Left forelimb (tissue), 1 donor: ENCODE measurements around the gene GLRA3.
"Not testable (repeated sequence)": the region's sequence is repeated elsewhere in the genome, so short reads cannot be mapped to it uniquely, and the experiment has no call there.

Source experiments
- DNase-seq: peaks from one replicate; pipeline ENCODE4 v3.0.0-alpha.2; 2018; ENCODE audit warnings: low spot score

GLRA3 gene

GRCh38 chr4:174714393-174715211, 114.4 kb downstream of the GLRA3 start:
- DNase-seq = no peak

GRCh38 chr4:174713821-174714220, 115.2 kb downstream of the GLRA3 start:
- DNase-seq = no peak

DNA sequence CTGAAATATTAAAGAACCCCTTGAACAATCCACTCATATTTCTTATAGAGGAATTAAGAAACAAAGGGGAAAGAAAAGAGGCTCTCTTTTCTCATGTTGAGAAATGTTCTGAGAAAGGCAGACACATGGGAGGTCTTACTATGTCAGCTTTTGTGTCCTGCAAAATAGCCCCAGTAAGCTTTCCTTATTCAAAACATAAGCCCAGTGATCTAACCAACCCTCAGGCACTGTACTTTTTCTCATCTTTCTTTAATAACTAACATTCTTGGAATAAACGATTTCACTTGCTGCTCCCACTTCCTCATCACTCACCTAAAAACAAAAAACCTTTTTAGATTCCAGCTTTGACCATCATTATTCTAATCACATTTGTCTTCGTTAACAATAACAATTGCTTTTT, 115.9 kb downstream of the GLRA3 start:
- DNase-seq = no peak

- no peak for DNase-seq
Observed at GRCh38 chr4:174709526-174709925, 119.5 kb downstream of the GLRA3 start.

DNA sequence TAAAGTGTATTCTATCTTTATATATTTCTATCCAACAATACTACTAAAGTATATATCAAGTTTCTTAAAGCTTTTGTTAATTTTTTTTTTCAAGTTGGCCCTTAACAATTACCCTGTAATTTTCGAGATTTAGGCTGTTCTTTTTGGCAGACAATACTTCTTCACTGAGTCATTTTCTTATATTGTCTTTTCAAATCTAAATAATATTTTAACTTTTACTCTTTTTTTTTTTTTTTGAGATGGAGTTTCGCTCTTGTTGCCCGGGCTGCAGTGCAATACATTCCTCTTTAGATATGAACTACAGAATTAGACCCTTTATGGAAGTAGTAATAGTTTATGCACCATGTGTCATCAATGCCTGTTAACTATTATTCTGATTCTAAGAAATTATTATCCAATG, 120.7 kb downstream of the GLRA3 start:
- no peak for DNase-seq

GRCh38 chr4:174707902-174708301, 121.1 kb downstream of the GLRA3 start:
- DNase-seq = no peak

- DNase-seq = no peak
Observed at GRCh38 chr4:174707051-174707676, 121.9 kb downstream of the GLRA3 start.

DNA sequence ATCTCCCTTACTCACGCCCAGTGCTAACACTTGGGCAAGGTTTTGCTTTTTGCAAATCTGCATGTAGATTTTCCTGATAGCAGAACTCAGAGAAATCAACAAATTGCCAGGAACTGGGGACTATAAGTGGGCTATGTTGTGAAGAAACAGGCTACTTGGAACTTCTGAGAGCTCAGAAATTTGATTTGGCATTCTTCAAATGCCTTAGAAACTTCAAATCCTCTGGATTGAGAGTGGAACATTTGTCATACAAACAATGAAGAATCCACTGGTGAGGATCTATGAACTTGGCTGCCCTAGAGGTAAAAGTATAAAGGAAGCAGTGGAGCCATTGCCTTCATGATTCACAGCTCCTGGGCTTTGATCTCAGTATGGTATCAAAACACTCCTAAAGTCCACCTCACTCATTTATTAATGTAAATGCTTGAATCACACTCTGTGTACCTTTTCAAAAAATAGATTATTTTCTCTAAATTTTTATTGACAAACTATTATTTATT, 126.0 kb downstream of the GLRA3 start:
- no peak for DNase-seq

- DNase-seq = no peak
Observed at GRCh38 chr4:174699654-174700053, 129.4 kb downstream of the GLRA3 start.

- no peak for DNase-seq
Observed at GRCh38 chr4:174697896-174698295, 131.2 kb downstream of the GLRA3 start.

DNA sequence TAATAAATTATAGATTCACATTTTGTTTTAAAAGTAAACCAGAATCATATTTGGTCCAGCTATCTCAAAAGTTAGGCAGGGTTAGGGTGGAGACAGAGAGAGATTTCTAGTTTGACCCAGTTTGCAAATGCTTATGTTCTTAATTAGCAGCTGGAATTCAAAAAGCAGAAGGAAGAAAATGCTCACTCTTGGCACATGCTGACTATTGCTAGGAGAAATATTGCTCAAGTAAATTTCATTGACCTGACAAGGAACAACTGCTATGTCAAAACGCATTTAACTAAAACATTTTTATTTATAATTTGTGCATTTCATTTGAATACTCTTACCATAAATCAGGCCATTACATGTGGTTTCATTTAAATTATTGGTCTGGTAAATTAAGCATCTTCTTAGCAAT, 131.8 kb downstream of the GLRA3 start:
- DNase-seq = no peak

DNA sequence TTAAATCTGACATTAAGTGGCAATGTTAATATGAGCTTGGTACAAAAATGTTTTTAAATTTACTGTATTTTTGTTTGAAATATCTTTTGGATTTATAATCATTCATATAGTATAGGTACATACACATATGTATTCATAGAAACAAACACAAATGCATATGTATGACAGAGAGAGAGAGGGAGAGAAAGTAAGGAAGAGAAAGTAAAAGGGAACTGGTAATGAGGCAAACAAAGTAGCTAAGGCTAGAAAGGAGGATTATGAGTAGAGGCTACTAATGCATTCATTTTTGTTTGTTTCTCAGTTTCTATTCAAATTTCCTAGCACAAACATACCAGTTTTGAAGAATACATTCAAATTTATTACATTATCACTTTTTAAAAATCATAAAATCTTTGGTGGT, 132.4 kb downstream of the GLRA3 start:
- no peak for DNase-seq

GRCh38 chr4:174691876-174692275, 137.2 kb downstream of the GLRA3 start:
- not testable (repeated sequence) for DNase-seq

DNA sequence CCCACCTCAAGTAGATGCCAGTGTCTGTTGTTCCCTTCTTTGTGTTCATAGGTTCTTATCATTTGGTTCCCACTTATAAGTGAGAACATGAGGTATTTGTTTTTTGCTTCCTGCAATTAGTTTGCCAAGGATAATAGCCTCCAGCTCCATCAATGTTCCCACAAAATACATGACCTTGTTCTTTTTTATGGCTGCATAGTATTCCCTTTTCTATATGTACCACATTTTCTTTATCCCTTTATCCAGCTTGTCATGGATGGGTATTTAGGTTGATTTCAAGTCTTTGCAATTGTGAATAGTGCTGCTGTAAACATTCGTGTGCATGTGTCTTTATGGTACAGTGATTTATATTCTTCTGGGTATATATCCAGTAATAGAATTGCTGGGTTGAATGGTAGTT, 138.4 kb downstream of the GLRA3 start:
- DNase-seq = no peak

- DNase-seq = no peak
Observed at GRCh38 chr4:174689618-174690017, 139.4 kb downstream of the GLRA3 start.

DNA sequence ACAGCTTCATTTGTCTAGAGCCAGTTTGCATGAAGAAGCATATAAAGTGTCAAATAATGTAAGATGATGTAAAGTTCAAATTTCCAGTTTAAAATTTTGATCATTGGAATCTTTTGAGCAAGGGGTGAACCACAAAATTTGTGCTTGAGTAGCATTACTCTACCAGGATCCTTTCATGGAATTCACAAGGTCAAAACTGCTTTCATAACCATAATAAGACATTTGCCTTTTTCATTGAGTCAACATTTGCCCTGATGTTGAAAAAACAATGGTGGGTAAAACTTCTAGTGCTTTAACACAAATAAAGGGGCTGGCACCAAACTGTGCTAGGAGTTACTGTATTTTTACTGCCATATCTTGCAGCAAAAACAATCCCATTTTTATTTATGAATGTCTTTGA, 142.2 kb downstream of the GLRA3 start:
- DNase-seq = no peak

- no peak for DNase-seq
Observed at GRCh38 chr4:174681723-174682300, 147.2 kb downstream of the GLRA3 start.

GRCh38 chr4:174674305-174674840, 154.7 kb downstream of the GLRA3 start:
- DNase-seq = no peak

GRCh38 chr4:174673865-174674264, 155.2 kb downstream of the GLRA3 start:
- no peak for DNase-seq

DNA sequence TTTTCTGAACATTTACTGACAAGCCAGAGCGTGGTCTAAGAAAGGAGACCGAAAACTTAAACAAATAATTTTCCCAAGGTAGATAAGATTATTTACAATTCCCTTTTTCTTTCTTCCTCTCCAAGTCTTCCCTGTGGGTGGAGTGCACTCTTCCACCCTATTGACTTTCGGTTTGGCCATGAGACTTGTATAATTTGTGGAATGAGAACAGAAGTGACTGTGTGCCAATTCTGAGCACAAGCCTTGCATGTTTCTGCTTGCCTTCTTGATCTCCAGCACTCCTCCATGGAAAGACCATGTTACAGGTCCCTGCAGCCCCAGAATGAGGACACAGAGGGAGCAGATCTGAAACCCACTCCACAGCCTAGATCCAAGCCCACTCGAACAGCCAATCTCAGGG, 156.8 kb downstream of the GLRA3 start:
- no peak for DNase-seq

GRCh38 chr4:174669270-174669669, 159.8 kb downstream of the GLRA3 start:
- DNase-seq = no peak

DNA sequence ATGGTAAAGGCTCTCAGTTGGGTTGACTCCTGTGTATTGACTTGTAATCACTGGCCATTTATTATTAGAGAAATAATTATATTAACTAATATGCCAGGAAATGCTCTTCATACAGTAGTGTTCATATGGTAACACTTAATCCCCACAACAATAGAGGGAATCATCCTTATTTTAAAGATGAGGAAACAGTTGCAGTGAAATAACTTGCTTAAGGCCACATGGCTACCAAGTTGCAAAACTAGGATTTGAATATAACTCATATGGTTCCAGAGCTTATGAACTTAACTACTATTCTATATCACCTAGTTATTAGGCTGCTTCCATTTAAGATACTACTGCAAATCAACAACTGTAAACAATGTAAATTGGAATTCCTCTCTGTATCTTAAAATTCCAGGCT, 163.2 kb downstream of the GLRA3 start:
- no peak for DNase-seq

GRCh38 chr4:174663216-174663615, 165.8 kb downstream of the GLRA3 start:
- DNase-seq = no peak
